A673 (cell line): ENCODE measurements around the gene COG2.

Source experiments
- EZH2 ChIP-seq: fragments of 200-600 bp; sonication (generic); IDR thresholded peaks from 2 replicates; pipeline ENCODE4 v1.6.1; 2017; ENCODE audit warnings: borderline replicate concordance, low read depth, mild to moderate bottlenecking, mixed read lengths, antibody characterized with exemption, low read length; ENCODE audit not compliant: poor library complexity, severe bottlenecking
- TF ChIP-seq, protein P1 (sequence below): fragments of 300-800, 200-600 bp; sonication (generic); conservative IDR thresholded peaks from 2 replicates; pipeline ENCODE4 v1.5.1; 2017; ENCODE audit warnings: low read depth, mild to moderate bottlenecking, antibody characterized with exemption, low read length, moderate library complexity, mixed read lengths

DNA sequence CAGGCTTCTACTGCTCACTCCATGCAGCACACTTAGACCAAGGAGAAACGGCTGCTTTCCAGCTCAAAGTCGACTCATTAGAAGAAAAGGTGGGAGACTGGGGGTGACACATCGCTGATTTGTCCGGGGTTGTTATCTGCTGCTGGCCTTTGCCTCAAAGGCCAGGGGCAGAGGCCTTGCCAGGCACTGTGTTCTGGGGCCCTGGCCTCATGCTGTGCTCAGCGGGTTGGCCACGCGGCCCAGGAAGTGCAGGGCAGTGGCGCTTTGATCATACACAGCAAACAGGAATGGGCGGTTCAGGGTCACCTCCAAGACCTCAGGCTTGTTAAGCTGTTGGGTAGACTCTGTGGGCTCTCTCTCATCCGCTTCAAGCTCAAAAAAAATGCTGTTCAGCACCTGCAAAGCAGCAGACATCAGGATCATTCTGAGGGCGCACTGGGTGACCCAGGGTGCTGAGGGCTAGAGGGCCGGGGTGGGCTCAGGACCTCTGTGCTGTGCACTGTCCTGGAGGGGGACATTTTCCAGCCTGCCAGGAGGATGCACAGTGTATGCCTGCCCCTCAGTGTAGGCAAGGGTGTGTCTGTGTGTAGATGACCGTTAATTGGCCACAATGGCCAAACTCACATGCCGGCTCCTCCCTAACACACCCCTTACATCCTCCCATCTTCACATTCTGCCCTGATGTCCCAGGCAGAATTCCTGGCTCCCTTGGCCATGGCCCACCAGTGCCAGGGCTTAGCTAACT is 60.8 kb downstream of the COG2 start:
- TF ChIP-seq, protein P1, sequence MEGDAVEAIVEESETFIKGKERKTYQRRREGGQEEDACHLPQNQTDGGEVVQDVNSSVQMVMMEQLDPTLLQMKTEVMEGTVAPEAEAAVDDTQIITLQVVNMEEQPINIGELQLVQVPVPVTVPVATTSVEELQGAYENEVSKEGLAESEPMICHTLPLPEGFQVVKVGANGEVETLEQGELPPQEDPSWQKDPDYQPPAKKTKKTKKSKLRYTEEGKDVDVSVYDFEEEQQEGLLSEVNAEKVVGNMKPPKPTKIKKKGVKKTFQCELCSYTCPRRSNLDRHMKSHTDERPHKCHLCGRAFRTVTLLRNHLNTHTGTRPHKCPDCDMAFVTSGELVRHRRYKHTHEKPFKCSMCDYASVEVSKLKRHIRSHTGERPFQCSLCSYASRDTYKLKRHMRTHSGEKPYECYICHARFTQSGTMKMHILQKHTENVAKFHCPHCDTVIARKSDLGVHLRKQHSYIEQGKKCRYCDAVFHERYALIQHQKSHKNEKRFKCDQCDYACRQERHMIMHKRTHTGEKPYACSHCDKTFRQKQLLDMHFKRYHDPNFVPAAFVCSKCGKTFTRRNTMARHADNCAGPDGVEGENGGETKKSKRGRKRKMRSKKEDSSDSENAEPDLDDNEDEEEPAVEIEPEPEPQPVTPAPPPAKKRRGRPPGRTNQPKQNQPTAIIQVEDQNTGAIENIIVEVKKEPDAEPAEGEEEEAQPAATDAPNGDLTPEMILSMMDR, result no peak
- no peak for TF ChIP-seq EZH2
